ENCODE data around the gene KRTAP4-16.
"Not testable (repeated sequence)": the region's sequence is repeated elsewhere in the genome, so short reads cannot be mapped to it uniquely, and the experiment has no call there.

The KRTAP4-16 gene

DNA sequence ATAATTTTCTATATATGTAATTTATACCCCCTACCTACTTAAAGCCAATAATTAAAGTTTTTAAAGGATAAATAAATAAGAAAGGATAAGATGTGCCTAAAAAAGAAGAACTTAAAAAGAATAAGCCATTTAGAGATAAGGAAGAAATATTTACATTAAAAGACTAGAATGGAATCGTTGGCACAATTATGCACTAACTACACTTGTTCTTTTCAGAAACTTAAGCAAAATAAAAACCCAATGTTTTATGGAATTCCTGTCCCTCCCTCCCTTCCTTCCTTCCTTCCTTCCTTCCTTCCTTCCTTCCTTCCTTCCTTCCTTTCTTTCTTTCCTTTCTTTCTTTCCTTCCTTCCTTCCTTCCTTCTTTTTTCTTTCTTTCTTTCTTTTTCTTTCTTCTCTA is 42.8 kb upstream of the KRTAP4-16 start:
- ChIA-PET CTCF (no interaction called here), POLR2A (no interaction called here)
- DNase-seq (ENCODE audit: extremely low spot score): no peak
- TF ChIP-seq, protein P1, sequence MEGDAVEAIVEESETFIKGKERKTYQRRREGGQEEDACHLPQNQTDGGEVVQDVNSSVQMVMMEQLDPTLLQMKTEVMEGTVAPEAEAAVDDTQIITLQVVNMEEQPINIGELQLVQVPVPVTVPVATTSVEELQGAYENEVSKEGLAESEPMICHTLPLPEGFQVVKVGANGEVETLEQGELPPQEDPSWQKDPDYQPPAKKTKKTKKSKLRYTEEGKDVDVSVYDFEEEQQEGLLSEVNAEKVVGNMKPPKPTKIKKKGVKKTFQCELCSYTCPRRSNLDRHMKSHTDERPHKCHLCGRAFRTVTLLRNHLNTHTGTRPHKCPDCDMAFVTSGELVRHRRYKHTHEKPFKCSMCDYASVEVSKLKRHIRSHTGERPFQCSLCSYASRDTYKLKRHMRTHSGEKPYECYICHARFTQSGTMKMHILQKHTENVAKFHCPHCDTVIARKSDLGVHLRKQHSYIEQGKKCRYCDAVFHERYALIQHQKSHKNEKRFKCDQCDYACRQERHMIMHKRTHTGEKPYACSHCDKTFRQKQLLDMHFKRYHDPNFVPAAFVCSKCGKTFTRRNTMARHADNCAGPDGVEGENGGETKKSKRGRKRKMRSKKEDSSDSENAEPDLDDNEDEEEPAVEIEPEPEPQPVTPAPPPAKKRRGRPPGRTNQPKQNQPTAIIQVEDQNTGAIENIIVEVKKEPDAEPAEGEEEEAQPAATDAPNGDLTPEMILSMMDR (IDR thresholded peaks at IDR 0.05; ENCODE audit: control extremely low read depth, extremely low read depth, low read depth, missing control alignments): no peak

DNA sequence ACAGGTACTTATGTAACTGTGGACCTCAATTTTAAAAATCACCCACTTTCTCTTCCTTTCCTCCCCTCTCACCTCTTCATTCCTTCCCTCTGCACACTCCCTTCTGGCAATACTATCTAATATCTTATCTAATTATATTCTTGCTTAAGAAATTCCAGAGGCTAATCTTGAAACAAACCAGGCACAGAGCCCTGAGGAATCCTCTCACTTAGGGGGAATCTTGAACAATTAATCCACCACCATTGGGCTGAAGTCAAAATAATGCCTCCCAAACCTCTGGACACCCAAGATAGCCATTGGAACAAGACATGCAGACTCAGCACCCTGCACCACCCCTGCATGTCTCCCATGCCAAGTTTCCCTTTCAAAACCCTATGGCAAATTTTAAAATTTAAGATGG is 39.4 kb upstream of the KRTAP4-16 start:
- ChIA-PET POLR2A (no interaction called here), CTCF (interaction anchor here (1.0 kb wide), 2 partner anchors 12 to 13 kb away, joined by 3 to 4 read pairs; no protein-coding TSS in a partner anchor)
- TF ChIP-seq, protein P1 (IDR thresholded peaks at IDR 0.05; ENCODE audit: control extremely low read depth, extremely low read depth, low read depth, missing control alignments): no peak
- DNase-seq (ENCODE audit: extremely low spot score): no peak

DNA sequence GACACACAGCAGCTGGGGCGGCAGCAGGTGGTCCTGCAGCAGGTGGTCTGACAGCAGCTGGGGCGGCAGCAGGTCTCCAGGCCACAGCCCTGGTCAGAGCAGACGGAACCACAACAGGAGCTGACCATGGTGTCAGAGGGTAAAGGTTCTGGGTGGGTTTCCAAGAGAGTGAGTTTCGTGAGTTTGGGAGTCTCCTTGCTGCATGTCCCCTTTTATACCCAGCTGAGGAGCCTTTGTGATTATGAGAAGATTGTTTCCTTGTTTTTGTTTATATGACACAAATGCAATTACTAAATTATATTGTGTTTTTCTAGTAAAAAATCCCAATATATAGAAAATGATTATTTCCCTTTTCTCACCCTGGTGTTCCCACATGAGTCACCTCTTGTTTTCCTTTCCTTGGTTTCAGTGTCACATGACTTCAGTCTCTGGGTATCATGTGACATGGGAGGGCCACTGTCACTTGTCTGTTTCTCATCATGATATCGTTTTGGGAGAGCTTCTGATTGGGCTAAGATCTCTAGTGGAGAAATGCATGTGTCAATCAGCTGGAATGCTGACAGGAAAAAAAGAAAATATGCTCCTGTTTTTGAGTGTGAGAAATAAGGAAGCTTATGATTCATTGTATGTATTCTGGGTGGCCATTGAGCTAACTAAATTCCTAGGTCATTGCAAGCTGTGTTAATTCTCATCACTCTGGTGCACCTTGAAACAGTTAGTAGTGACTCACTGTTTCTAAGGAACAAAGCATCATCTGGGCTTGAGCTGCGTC is 38.5 kb upstream of the KRTAP4-16 start, which contains the start of gene KRTAP4-6:
Gene KRTAP4-6 (minus strand): TSS at position 185 of the 772 bp plus-strand sequence. CDS start 57 bp downstream, at position 128.
- TF ChIP-seq, protein P1 (IDR thresholded peaks at IDR 0.05; ENCODE audit: control extremely low read depth, extremely low read depth, low read depth, missing control alignments): no peak
- POLR2A ChIA-PET: no interaction called here
- DNase-seq (ENCODE audit: extremely low spot score): no peak
- CTCF ChIA-PET: interaction anchor here (1.0 kb wide), 1 partner anchor 11 kb away, joined by 4 read pairs; no protein-coding TSS in a partner anchor

DNA sequence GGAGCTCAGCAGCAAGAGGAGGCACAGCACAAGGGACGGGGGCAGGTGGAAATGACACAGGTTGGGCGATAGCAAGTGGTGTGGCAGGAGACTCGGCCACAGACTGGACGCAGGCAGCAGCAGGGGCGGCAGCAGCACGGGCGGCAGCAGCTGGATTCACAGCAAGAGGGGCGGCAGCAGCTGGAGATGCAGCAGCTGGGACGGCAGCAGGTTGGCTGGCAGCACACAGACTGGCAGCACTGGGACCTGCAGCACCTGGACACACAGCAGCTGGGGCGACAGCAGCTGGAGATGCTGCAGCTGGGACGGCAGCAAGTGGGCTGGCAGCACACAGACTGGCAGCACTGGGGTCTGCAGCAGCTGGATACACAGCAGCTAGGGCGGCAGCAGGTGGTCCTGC is 37.9 kb upstream of the KRTAP4-16 start:
- POLR2A ChIA-PET; CTCF ChIA-PET; DNase-seq (ENCODE audit: extremely low spot score): not testable (repeated sequence)

DNA sequence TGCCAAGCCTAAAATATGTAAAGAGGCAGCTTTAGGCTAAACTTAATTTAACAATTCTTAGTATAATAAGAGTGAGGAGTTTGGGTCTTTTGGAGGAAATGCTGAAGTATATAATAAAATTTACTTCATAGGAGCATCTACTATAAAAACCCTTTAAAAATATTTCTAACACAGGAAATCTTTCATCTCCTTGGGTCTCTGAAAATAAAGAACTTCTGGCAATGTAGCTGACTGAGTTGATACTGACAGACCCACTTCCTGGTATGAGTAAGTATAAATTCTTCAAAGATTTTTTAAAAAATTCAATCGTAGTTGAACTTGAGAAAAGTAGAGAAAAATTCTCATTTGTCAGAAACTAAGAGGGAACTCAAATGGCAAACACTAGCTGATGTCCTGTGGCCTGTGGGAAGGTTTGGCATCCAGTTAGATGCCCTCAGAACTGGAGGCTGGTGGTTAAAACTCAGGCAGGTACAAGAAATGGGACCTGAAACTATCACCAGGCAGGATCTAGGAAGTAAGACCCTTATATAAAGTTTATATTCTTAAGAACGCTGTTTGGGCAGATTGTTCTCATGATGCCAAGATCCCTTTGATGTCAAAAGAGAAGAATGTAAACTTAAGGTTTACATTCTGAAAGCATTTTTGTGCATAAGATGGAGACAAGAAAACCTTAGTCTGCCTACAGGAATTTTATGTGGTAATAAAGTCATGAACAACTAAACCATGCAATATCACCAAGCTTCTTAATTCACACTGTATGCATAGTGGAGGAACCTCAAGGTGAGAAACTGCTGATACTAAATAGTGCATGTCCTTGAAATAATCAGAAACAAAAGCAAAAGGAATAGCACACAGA is 32.1 kb upstream of the KRTAP4-16 start:
- DNase-seq (ENCODE audit: extremely low spot score): no peak
- POLR2A ChIA-PET: no interaction called here
- TF ChIP-seq, protein P1 (IDR thresholded peaks at IDR 0.05; ENCODE audit: control extremely low read depth, extremely low read depth, low read depth, missing control alignments): no peak
- CTCF ChIA-PET: no interaction called here

DNA sequence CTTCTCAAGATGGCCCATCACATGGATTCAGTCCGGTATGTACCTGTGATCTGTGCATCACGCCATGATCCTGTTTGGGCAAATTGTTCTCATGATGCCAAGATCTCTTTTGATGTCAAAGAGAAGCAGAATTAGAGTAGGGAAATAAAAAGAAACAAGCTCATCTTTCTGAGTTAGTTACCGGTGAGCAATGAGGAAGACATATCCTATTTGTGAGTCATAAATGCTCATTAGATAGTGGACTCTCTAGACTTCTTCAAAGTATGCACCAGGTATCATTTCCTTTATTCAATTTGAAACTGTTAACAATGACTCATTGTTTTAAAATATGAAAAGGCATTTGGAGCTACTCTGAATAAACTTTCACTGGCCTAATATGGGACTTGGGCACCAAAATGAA is 30.0 kb upstream of the KRTAP4-16 start:
- ChIA-PET POLR2A (no interaction called here), CTCF (interaction anchor here (1.2 to 1.7 kb wide), 2 partner anchors 47 to 97 kb away, joined by 4 read pairs; no protein-coding TSS in a partner anchor)
- TF ChIP-seq, protein P1 (IDR thresholded peaks at IDR 0.05; ENCODE audit: control extremely low read depth, extremely low read depth, low read depth, missing control alignments): no peak
- peak; percentile 13 for DNase-seq (ENCODE audit: extremely low spot score)
